Epithelial cell of proximal tubule (primary cell): Measurements from ENCODE around the gene DOCK8. TPM values are rescaled to one million over a fixed set of nuclear protein-coding genes. Genes with fewer than 3 reads are reported as not detected.
"Not testable (repeated sequence)": the region's sequence is repeated elsewhere in the genome, so short reads cannot be mapped to it uniquely, and the experiment has no call there.

Experiments
- DNase-seq: peaks from one replicate; pipeline ENCODE4 v3.0.0-alpha.2; 2011; ENCODE audit warnings: low read depth
- H3K4me3 ChIP-seq: 2 replicates; pipeline ENCODE4 v1.5.1; 2011; ENCODE audit warnings: low read depth, mild to moderate bottlenecking, low read length
- total RNA-seq: library from RNA; depleted of rRNA; stranded (reverse); fragments of >200 nt; gene quantifications from 2 replicates; pipeline ENCODE4 v1.2.3, GENCODE V29; 2015
- TF ChIP-seq, protein P1 (sequence below): conservative IDR thresholded peaks from 2 replicates; pipeline ENCODE4 v1.5.1; 2012; ENCODE audit warnings: low read depth, mild to moderate bottlenecking, low read length

DOCK8 gene
- total RNA-seq, 1 donor from 2014 or later = 0.92 TPM

GRCh38 chr9:212297-212696 is 2.4 kb upstream of the DOCK8 start:
- no peak overlapping the region for H3K4me3 ChIP-seq
- no peak for DNase-seq
- TF ChIP-seq, protein P1, sequence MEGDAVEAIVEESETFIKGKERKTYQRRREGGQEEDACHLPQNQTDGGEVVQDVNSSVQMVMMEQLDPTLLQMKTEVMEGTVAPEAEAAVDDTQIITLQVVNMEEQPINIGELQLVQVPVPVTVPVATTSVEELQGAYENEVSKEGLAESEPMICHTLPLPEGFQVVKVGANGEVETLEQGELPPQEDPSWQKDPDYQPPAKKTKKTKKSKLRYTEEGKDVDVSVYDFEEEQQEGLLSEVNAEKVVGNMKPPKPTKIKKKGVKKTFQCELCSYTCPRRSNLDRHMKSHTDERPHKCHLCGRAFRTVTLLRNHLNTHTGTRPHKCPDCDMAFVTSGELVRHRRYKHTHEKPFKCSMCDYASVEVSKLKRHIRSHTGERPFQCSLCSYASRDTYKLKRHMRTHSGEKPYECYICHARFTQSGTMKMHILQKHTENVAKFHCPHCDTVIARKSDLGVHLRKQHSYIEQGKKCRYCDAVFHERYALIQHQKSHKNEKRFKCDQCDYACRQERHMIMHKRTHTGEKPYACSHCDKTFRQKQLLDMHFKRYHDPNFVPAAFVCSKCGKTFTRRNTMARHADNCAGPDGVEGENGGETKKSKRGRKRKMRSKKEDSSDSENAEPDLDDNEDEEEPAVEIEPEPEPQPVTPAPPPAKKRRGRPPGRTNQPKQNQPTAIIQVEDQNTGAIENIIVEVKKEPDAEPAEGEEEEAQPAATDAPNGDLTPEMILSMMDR = no peak

- peak overlapping the region; percentile 69 for H3K4me3 ChIP-seq
- not testable (repeated sequence) for DNase-seq
Measured at GRCh38 chr9:213901-214300, 764 bp upstream of the DOCK8 start.

GRCh38 chr9:214351-214647 is 366 bp upstream of the DOCK8 start:
- no peak for DNase-seq
- peak overlapping the region; percentile 69 for H3K4me3 ChIP-seq
- TF ChIP-seq, protein P1 = no peak

GRCh38 chr9:215631-216155 is 1.0 kb downstream of the DOCK8 start:
- TF ChIP-seq, protein P1 = no peak
- DNase-seq = no peak
- peak overlapping the region; percentile 69 for H3K4me3 ChIP-seq

DNA sequence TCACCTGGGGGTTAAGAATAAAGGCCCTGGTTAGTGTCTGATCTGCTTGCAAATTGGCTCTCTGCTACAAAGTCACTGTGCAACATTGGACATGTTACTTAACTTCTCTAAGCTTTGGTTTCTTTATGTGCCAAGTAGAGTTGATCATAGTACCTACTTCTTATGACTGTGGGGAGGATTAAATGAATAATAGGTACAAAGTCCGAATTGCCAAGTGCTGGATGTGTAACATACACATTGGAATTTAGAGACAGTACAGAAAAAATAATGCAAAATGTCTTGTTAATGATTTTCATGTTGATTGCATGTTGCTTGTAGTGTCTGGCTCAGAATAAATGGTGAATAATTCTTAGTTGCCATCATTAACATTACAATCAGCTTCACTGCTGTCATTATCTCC is 2.2 kb downstream of the DOCK8 start:
- peak overlapping the region; percentile 69 for H3K4me3 ChIP-seq
- no peak for DNase-seq
- TF ChIP-seq, protein P1 = no peak

DNA sequence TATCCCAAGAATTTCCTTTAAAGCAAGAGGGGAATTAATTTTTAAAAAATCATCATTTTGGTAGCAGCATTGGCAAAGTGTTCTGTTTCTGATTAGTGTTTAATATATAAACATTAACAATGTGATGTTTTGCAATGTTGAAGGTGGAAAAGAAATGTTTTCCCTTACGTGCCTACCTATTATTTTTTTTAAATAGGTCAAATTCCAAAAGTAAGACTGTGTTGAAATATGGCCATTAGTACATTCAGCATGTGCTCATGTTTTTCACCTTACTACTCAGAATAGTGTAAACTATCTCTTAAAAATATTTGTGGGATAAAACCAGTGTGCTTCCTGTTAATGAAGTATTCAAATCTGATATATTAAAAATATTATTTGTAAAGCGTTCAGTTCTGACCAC is 3.3 kb downstream of the DOCK8 start:
- TF ChIP-seq, protein P1 = no peak
- peak overlapping the region; percentile 12 for H3K4me3 ChIP-seq
- no peak for DNase-seq

DNA sequence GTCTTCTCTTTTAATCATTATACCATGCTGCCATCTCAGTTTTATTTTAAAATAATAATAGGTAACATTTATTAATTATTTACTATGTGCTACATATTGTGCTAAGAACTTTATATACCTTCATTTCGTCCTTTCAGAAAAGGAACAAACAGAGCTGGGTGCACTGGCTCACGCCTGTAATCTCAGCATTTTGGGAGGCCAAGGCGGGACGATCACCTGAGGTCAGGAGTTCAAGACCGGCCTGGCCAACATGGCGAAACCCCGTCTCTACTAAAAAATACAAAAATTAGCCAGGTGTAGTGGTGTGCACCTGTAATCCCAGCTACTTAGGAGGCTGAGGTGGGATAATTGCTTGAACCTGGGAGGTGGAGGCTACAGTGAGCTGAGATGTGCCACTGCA is 4.4 kb downstream of the DOCK8 start:
- DNase-seq, H3K4me3 ChIP-seq: not testable (repeated sequence)

DNA sequence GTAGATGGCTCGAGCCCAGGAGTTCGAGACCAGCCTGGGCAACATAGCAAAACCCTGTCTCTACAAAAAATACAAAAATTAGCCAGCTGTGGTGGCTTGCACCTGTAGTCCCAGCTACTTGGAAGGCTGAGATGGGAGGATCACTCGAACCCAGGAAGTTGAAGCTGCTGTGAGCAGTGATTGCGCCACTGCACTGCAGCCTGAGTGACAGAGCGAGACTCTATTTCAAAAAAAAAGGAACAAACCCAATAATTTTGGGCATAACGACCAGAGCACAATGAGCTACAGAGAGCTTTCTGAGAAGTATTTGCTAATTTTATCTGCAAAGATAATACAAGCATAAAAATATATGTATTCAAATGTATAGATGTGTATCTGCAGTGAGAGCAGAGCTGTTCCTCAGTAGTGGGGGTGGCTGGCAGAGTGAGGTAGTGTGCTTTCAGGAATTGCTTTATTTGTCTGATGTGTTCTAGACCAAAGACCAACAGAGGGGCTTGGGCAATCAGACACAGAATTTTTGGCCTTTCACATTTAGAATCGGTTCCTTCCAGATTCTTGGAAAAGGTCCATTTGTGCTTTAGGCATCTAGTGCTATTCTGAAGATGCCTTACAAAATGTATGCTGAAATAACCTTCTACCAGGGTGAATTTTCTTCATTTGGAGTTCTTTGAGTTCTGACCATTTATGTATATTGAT is 5.2 kb downstream of the DOCK8 start:
- TF ChIP-seq, protein P1 = no peak
- no peak for DNase-seq
- H3K4me3 ChIP-seq = no peak overlapping the region
